NCI-H510A treated with DMSO at 0.1 percent for 48 hours (cell line): ENCODE results near the gene CASK.
A peak's percentile ranks its signal among the peaks of the same experiment; 100 is the strongest.

Experiments
- DNase-seq: peaks from one replicate; lab custom pipeline; 2025; lab: John Stamatoyannopoulos, UW

The CASK gene

GRCh38 chrX:41470706-41471105, 452.6 kb downstream of the CASK start:
- no peak for DNase-seq

DNA sequence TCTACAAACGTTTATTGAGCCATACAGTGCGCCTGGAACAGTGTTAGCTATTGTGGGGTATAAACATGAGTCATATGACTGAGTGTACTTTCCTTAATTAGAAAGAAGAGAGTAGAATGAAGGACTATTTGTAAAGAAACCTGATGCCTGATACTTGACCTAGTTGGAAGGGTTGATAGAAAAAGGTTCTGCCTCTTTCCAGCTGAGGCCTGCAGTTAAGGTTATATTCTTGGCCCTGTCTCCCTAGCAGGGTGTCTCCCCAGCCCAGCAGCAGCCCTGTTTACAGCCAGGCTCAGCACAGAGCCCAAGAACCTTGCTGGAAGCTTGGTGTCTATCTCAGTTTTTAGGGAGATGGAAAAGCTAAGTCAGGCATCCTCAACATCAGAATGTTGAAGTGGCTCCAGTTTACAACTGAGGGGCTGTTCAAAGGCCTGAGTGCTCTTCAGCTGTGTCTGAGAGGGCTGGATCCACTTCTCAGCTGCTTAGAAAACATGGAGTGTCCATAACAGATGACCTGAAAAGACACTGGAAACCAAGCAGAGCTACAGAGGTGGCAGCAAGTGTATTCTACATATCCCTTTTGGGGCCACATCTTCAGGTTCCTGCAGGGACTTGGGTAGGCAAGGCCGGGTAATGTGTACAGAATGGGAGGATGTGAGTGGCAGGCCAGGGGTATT, 454.6 kb downstream of the CASK start:
- DNase-seq, result peak; percentile 95
